Liver (tissue), 9 donors: Measurements from ENCODE around the gene STIM2. TPM values are rescaled to one million over a fixed set of nuclear protein-coding genes. Genes with fewer than 3 reads are reported as not detected.

Experiments
- DNase-seq: peaks from one replicate; pipeline ENCODE4 v3.0.0-alpha.2; 2017; ENCODE audit warnings: low spot score
- H3K27ac ChIP-seq, 2 donors: one replicate each; pipeline ENCODE4 v1.7.0; 2013; ENCODE audit warnings: inconsistent platforms in 2 of 2, low read length in 2 of 2, control low read depth in 1 of 2, low read depth in 1 of 2, mild to moderate bottlenecking in 1 of 2
- H3K27me3 ChIP-seq, 4 donors: one replicate each; pipeline versions ENCODE4 v1.6.1 to v1.7.0; 2013; ENCODE audit warnings: low read length in 3 of 4, inconsistent platforms in 1 of 4, mild to moderate bottlenecking in 1 of 4, moderate library complexity in 1 of 4; ENCODE audit not compliant: control insufficient read depth in 4 of 4, insufficient read depth in 4 of 4
- H3K36me3 ChIP-seq, 4 donors: one replicate each; pipeline versions ENCODE4 v1.6.1 to v1.7.0; 2013; ENCODE audit warnings: low read length in 3 of 4, mild to moderate bottlenecking in 3 of 4, low read depth in 1 of 4, moderate library complexity in 1 of 4; ENCODE audit not compliant: control insufficient read depth in 4 of 4, insufficient read depth in 3 of 4
- H3K4me1 ChIP-seq, 4 donors: one replicate each; pipeline versions ENCODE4 v1.6.1 to v1.7.0; 2013; ENCODE audit warnings: low read length in 3 of 4, mild to moderate bottlenecking in 3 of 4, moderate library complexity in 1 of 4; ENCODE audit not compliant: control insufficient read depth in 4 of 4, insufficient read depth in 4 of 4
- H3K4me3 ChIP-seq, 3 donors: one replicate each; pipeline versions ENCODE4 v1.6.1 to v1.7.0; 2013; ENCODE audit warnings: low read length in 3 of 3, control low read depth in 1 of 3, low read depth in 1 of 3, mild to moderate bottlenecking in 1 of 3
- H3K9ac ChIP-seq, 2 donors: one replicate each; pipeline ENCODE4 v1.7.0; 2013; ENCODE audit warnings: low read length in 2 of 2, mild to moderate bottlenecking in 2 of 2, moderate library complexity in 2 of 2, control low read depth in 1 of 2, low read depth in 1 of 2
- H3K9me3 ChIP-seq, 4 donors: one replicate each; pipeline versions ENCODE4 v1.6.1 to v1.7.0; 2013; ENCODE audit warnings: low read length in 3 of 4; ENCODE audit not compliant: control insufficient read depth in 4 of 4
- EGR1 ChIP-seq, 2 donors: IDR thresholded peaks; 2 replicates each; pipeline ENCODE4 v1.6.1; 2016 to 2018; ENCODE audit warnings: antibody characterized with exemption in 2 of 2, low read depth in 2 of 2
- FOXA1 ChIP-seq: IDR thresholded peaks from 2 replicates; pipeline ENCODE4 v1.6.1; 2016; ENCODE audit warnings: antibody characterized with exemption
- FOXA2 ChIP-seq: IDR thresholded peaks from 2 replicates; pipeline ENCODE4 v1.6.1; 2016; ENCODE audit warnings: antibody characterized with exemption
- GABPA ChIP-seq, 2 donors: IDR thresholded peaks in 1 of 2; conservative IDR thresholded peaks in 1 of 2; 2 replicates each; pipeline ENCODE4 v1.6.1; 2016; ENCODE audit warnings: antibody characterized with exemption in 2 of 2, mild to moderate bottlenecking in 1 of 2, moderate library complexity in 1 of 2
- HNF4A ChIP-seq, 2 donors: conservative IDR thresholded peaks; 2 replicates each; pipeline ENCODE4 v1.6.1; 2016; ENCODE audit warnings: antibody characterized with exemption in 2 of 2, mild to moderate bottlenecking in 2 of 2
- HNF4G ChIP-seq: IDR thresholded peaks from 2 replicates; pipeline ENCODE4 v1.6.1; 2016; ENCODE audit warnings: antibody characterized with exemption
- JUND ChIP-seq, 2 donors: IDR thresholded peaks; 2 replicates each; pipeline ENCODE4 v1.6.1; 2016; ENCODE audit warnings: antibody characterized with exemption in 2 of 2
- NR2F2 ChIP-seq: IDR thresholded peaks from 2 replicates; pipeline ENCODE4 v1.6.1; 2016; ENCODE audit warnings: antibody characterized with exemption
- RAD21 ChIP-seq, 2 donors: IDR thresholded peaks; 2 replicates each; pipeline ENCODE4 v1.6.1; 2016; ENCODE audit warnings: antibody characterized with exemption in 2 of 2, mild to moderate bottlenecking in 2 of 2
- RXRA ChIP-seq, 2 donors: IDR thresholded peaks; 2 replicates each; pipeline ENCODE4 v1.6.1; 2017 to 2018; ENCODE audit warnings: antibody characterized with exemption in 2 of 2, mild to moderate bottlenecking in 1 of 2
- SP1 ChIP-seq: IDR thresholded peaks from 2 replicates; pipeline ENCODE4 v1.6.1; 2018; ENCODE audit warnings: antibody characterized with exemption, mild to moderate bottlenecking
- TAF1 ChIP-seq: conservative IDR thresholded peaks from 2 replicates; pipeline ENCODE4 v1.6.1; 2016; ENCODE audit warnings: antibody characterized with exemption, mild to moderate bottlenecking
- YY1 ChIP-seq: IDR thresholded peaks from 2 replicates; pipeline ENCODE4 v1.6.1; 2016; ENCODE audit warnings: antibody characterized with exemption, mild to moderate bottlenecking
- WGBS: extraction: QIAGEN DNeasy Blood & Tissue Kit; methylation state at CpG from one replicate; pipeline ENCODE4 v1.1.7; 2013; 5-methylcytosine and 5-hydroxymethylcytosine counted together
- polyA plus RNA-seq, 2 donors: library from polyadenylated mRNA; stranded (reverse) in 1 of 2; unstranded in 1 of 2; fragments of 200-250 nt in 1 of 2; fragments of >200 nt in 1 of 2; fragmentation: Nextera tagmentation in 1 of 2; extraction: Ambion mirVana in 1 of 2; gene quantifications; one replicate each; pipeline versions ENCODE4 v1.2.1 to v1.2.3, GENCODE V29; 2013 to 2015
- total RNA-seq, 2 donors: library from RNA; depleted of rRNA; stranded (reverse); fragments of >200 nt; gene quantifications; one replicate each; pipeline ENCODE4 v1.2.3, GENCODE V29; 2014
- TF ChIP-seq, protein P1 (sequence below): IDR thresholded peaks from 2 replicates; pipeline ENCODE4 v1.6.1; 2016; ENCODE audit warnings: antibody characterized with exemption
- TF ChIP-seq, protein P2 (sequence below): IDR thresholded peaks from 2 replicates; pipeline ENCODE4 v1.6.1; 2016; ENCODE audit warnings: antibody characterized with exemption
- TF ChIP-seq, protein P3 (sequence below): IDR thresholded peaks from 2 replicates; pipeline ENCODE4 v1.6.1; 2016; ENCODE audit warnings: antibody characterized with exemption
- TF ChIP-seq, protein P4 (sequence below): fragments of 150-350 bp; IDR thresholded peaks from 2 replicates; pipeline ENCODE4 v1.5.1; 2017; ENCODE audit warnings: improper control_type of control experiment, low read depth, low read length; ENCODE audit not compliant: missing input control
- donor health status: healthy.
- donor health status: healthy.
- donor health status: healthy.
- donor health status: healthy.
- donor health status: healthy.

The STIM2 gene
- total and polyA plus RNA-seq, 4 donors, result 5.4 to 11.1 (median 6.9) TPM

DNA sequence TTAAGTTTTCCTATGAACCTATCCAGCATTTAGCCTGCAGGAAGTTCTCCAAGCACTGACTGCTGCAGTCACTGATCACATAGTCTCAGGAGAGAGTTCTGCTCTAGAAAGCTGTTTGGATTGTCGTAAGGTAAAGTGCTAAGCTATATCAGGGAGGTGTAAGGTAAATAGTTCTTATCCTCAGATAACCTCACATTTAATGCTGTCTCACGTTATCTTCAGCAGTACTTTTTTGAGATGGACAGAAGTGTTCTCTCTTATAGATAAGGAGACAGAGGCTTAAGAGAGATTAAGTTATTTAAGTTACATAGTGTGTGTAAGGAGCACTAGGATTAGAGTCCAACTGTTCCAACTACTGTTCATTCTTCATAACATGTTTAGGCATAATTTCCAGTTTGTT lies 77.9 kb downstream of the STIM2 start:
- DNase-seq, result no peak

DNA sequence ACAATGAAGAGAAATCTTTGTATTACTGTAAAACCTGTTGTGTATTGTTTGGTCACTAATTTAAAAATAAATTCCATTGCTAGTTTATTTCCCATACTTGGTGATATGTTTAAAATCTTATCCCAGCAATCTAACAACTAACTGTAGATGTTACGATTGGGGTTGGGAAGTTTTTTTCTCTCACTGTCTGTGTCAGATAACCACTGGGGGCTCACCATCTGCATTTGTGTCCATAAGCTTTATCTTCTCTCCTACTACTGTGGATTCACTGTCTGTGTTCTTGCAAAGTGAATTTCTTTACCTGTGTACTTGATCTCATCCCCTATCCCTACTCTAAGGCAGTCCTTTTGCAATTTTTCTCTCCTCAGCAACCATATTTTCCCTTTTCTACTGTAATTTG lies 81.3 kb downstream of the STIM2 start:
- 94% methylated on average over 1 of the region's 1 CpG for WGBS
- Histone ChIP-seq H3K4me1 (peaks cover 0 to 2% (median 0%) of the 10 kb centered on the region in 4 donors), H3K9me3 (no peaks in the 10 kb centered on the region), H3K36me3 (no peaks in the 10 kb centered on the region), H3K4me3 (no peak overlapping the region), H3K9ac (no peak overlapping the region), H3K27me3 (no peaks in the 10 kb centered on the region), H3K27ac (no peak overlapping the region)
- no peak for DNase-seq
- TF ChIP-seq EGR1 (IDR thresholded peaks at IDR 0.05; ENCODE audit: low read depth in 2 of 2), result no peak
- no peak for TF ChIP-seq HNF4A (conservative IDR thresholded peaks at IDR 0.05)
- TF ChIP-seq, protein P1, sequence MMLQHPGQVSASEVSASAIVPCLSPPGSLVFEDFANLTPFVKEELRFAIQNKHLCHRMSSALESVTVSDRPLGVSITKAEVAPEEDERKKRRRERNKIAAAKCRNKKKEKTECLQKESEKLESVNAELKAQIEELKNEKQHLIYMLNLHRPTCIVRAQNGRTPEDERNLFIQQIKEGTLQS, result no peak
- no peak for TF ChIP-seq FOXA2
- TF ChIP-seq NR2F2, result no peak
- TF ChIP-seq RAD21 (IDR thresholded peaks at IDR 0.05), result no peak
- no peak for TF ChIP-seq YY1
- TF ChIP-seq FOXA1, result no peak
- no peak for TF ChIP-seq GABPA (IDR thresholded peaks at IDR 0.05 in 1 of 2, conservative IDR thresholded peaks at IDR 0.05 in 1 of 2)
- no peak for TF ChIP-seq TAF1
- TF ChIP-seq, protein P2, sequence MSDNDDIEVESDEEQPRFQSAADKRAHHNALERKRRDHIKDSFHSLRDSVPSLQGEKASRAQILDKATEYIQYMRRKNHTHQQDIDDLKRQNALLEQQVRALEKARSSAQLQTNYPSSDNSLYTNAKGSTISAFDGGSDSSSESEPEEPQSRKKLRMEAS, result no peak
- no peak for TF ChIP-seq SP1
- TF ChIP-seq JUND (IDR thresholded peaks at IDR 0.05), result no peak
- no peak for TF ChIP-seq HNF4G
- TF ChIP-seq RXRA (IDR thresholded peaks at IDR 0.05), result no peak
- TF ChIP-seq, protein P3, sequence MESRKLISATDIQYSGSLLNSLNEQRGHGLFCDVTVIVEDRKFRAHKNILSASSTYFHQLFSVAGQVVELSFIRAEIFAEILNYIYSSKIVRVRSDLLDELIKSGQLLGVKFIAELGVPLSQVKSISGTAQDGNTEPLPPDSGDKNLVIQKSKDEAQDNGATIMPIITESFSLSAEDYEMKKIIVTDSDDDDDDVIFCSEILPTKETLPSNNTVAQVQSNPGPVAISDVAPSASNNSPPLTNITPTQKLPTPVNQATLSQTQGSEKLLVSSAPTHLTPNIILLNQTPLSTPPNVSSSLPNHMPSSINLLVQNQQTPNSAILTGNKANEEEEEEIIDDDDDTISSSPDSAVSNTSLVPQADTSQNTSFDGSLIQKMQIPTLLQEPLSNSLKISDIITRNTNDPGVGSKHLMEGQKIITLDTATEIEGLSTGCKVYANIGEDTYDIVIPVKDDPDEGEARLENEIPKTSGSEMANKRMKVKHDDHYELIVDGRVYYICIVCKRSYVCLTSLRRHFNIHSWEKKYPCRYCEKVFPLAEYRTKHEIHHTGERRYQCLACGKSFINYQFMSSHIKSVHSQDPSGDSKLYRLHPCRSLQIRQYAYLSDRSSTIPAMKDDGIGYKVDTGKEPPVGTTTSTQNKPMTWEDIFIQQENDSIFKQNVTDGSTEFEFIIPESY, result no peak

More for the DNA sequence above, 77.9 kb downstream of the STIM2 start:
- WGBS, result 79% methylated on average over 2 of the region's 2 CpGs
- Histone ChIP-seq H3K9ac (no peak overlapping the region), H3K9me3 (no peaks in the 10 kb centered on the region), H3K36me3 (no peaks in the 10 kb centered on the region), H3K4me1 (peaks cover 0 to 2% (median 0%) of the 10 kb centered on the region in 4 donors), H3K27me3 (no peaks in the 10 kb centered on the region), H3K4me3 (no peak overlapping the region), H3K27ac (no peak overlapping the region)
- TF ChIP-seq GABPA (IDR thresholded peaks at IDR 0.05 in 1 of 2, conservative IDR thresholded peaks at IDR 0.05 in 1 of 2), result no peak
- TF ChIP-seq RAD21 (IDR thresholded peaks at IDR 0.05), result no peak
- no peak for TF ChIP-seq SP1
- TF ChIP-seq, protein P4, sequence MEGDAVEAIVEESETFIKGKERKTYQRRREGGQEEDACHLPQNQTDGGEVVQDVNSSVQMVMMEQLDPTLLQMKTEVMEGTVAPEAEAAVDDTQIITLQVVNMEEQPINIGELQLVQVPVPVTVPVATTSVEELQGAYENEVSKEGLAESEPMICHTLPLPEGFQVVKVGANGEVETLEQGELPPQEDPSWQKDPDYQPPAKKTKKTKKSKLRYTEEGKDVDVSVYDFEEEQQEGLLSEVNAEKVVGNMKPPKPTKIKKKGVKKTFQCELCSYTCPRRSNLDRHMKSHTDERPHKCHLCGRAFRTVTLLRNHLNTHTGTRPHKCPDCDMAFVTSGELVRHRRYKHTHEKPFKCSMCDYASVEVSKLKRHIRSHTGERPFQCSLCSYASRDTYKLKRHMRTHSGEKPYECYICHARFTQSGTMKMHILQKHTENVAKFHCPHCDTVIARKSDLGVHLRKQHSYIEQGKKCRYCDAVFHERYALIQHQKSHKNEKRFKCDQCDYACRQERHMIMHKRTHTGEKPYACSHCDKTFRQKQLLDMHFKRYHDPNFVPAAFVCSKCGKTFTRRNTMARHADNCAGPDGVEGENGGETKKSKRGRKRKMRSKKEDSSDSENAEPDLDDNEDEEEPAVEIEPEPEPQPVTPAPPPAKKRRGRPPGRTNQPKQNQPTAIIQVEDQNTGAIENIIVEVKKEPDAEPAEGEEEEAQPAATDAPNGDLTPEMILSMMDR, result no peak
- no peak for TF ChIP-seq RXRA (IDR thresholded peaks at IDR 0.05)
